Glutamatergic neuron (in vitro differentiated cells): ENCODE data around the gene ZNF276. TPM values are rescaled to one million over a fixed set of nuclear protein-coding genes. Genes with fewer than 3 reads are reported as not detected.

ENCODE experiments used
- DNase-seq: peaks from one replicate; pipeline ENCODE4 v3.0.0; 2022
- H3K27ac Mint-ChIP-seq: one replicate; pipeline ENCODE4 v1.8.0; 2020; ENCODE audit warnings: mild to moderate bottlenecking, mixed read lengths, inconsistent platforms; ENCODE audit not compliant: unreplicated experiment
- H3K27me3 Mint-ChIP-seq: one replicate; pipeline ENCODE4 v1.8.0; 2020; ENCODE audit warnings: mild to moderate bottlenecking, moderate library complexity, mixed read lengths, inconsistent platforms; ENCODE audit not compliant: unreplicated experiment
- H3K36me3 Mint-ChIP-seq: one replicate; pipeline ENCODE4 v1.8.0; 2020; ENCODE audit warnings: mild to moderate bottlenecking, mixed read lengths, inconsistent platforms; ENCODE audit not compliant: unreplicated experiment
- H3K4me1 Mint-ChIP-seq: one replicate; pipeline ENCODE4 v1.8.0; 2020; ENCODE audit warnings: mild to moderate bottlenecking, low read depth, mixed read lengths, inconsistent platforms; ENCODE audit not compliant: unreplicated experiment
- H3K4me3 Mint-ChIP-seq: one replicate; pipeline ENCODE4 v1.8.0; 2020; ENCODE audit warnings: mild to moderate bottlenecking, mixed read lengths, inconsistent platforms; ENCODE audit not compliant: unreplicated experiment
- H3K9me3 Mint-ChIP-seq: one replicate; pipeline ENCODE4 v1.8.0; 2020; ENCODE audit warnings: mild to moderate bottlenecking, moderate library complexity, mixed read lengths, inconsistent platforms; ENCODE audit not compliant: unreplicated experiment
- total RNA-seq: library from RNA; stranded (reverse); fragmentation: NEBNext Ultra II Directional; extraction: Animal tissue kit (Norgen Biotek cat#: 25700); gene quantifications from one replicate; pipeline ENCODE4 v1.2.1, GENCODE V29; 2021; ENCODE audit not compliant: unreplicated experiment
- TF ChIP-seq, protein P1 (sequence below): fragments of 200-600 bp; sonication (generic); IDR thresholded peaks from one replicate; pipeline ENCODE4 v1.5.0; 2021; ENCODE audit not compliant: partially characterized antibody, unreplicated experiment

The ZNF276 gene
- total RNA-seq, 1 donor from 2014 or later = 20.8 TPM

DNA sequence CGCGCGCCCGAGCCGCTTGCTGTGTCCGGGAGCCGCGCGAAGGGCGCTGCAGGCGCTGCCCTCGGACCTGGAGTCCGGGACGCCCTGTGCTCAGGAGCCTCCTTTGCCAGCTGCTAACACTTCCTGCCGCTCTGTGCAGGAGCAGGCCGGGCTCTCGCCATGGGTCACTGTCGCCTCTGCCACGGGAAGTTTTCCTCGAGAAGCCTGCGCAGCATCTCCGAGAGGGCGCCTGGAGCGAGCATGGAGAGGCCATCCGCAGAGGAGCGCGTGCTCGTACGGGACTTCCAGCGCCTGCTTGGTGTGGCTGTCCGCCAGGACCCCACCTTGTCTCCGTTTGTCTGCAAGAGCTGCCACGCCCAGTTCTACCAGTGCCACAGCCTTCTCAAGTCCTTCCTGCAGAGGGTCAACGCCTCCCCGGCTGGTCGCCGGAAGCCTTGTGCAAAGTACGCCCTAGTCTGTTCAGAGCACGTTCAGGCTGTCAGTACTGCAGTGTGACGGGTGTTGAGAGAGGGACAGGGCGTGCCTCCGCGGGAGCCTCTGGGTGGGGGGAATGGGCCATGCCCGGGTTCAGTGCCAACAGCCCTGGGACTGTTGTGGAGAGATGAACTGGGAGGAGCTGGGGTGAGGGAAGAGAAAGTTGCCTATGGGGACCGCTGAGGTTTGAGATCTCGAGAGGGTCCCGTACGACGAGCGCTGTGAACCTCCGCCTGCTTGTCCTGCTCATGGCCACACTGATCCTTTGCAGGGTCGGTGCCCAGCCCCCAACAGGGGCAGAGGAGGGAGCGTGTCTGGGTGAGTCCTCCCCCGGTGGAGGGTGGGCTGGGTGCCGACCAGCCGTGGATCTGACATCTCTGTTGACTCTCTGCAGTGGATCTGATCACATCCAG is 1.3 kb downstream of the ZNF276 start:
- no peaks in the 10 kb centered on the region for H3K36me3 Mint-ChIP-seq
- TF ChIP-seq, protein P1, sequence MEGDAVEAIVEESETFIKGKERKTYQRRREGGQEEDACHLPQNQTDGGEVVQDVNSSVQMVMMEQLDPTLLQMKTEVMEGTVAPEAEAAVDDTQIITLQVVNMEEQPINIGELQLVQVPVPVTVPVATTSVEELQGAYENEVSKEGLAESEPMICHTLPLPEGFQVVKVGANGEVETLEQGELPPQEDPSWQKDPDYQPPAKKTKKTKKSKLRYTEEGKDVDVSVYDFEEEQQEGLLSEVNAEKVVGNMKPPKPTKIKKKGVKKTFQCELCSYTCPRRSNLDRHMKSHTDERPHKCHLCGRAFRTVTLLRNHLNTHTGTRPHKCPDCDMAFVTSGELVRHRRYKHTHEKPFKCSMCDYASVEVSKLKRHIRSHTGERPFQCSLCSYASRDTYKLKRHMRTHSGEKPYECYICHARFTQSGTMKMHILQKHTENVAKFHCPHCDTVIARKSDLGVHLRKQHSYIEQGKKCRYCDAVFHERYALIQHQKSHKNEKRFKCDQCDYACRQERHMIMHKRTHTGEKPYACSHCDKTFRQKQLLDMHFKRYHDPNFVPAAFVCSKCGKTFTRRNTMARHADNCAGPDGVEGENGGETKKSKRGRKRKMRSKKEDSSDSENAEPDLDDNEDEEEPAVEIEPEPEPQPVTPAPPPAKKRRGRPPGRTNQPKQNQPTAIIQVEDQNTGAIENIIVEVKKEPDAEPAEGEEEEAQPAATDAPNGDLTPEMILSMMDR = no peak
- no peak for DNase-seq
- H3K27ac Mint-ChIP-seq = no peak overlapping the region
- H3K27me3 Mint-ChIP-seq = peaks cover 10% of the 10 kb centered on the region
- H3K4me1 Mint-ChIP-seq = peaks cover 2% of the 10 kb centered on the region
- peaks cover 11% of the 10 kb centered on the region for H3K9me3 Mint-ChIP-seq
- H3K4me3 Mint-ChIP-seq = peak overlapping the region; percentile 80

DNA sequence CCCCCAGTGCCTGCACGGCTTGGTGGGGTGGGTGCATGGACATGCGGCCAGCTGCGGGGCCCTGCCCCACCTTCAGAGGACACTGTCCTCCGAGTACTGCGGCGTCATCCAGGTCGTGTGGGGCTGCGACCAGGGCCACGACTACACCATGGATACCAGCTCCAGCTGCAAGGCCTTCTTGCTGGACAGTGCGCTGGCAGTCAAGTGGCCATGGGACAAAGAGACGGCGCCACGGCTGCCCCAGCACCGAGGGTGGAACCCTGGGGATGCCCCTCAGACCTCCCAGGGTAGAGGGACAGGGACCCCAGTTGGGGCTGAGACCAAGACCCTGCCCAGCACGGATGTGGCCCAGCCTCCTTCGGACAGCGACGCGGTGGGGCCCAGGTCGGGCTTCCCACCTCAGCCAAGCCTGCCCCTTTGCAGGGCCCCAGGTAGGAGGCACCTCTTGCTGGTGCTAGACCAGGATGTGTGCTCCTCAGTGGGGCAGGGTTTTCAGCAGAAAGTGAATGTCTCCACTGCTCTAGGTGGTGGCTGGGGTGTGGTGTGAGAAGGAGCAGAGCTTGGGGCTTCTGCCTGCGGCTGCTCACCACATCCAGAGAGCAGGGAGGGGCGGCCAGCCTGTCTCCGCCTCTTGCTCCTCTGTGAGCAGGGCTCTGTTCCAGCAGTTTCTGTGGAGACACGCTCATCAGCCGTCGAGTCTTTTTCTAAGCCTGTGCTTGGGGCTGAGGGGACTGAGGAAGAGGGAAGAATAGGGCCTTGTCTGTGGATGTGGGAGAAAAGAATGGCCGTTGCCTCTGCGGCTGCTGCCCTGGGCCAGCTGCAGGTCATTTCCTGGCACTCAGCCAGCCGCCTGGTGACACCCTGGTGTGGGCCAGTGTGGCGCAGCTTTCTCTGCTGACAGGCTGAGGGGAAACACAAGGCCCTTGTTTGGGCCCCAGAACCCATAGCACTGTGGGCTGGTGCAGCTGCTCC is 2.2 kb downstream of the ZNF276 start:
- no peaks in the 10 kb centered on the region for H3K36me3 Mint-ChIP-seq
- no peak overlapping the region for H3K27ac Mint-ChIP-seq
- no peak for DNase-seq
- peaks cover 7% of the 10 kb centered on the region for H3K9me3 Mint-ChIP-seq
- H3K4me1 Mint-ChIP-seq = no peaks in the 10 kb centered on the region
- peak overlapping the region; percentile 80 for H3K4me3 Mint-ChIP-seq
- H3K27me3 Mint-ChIP-seq = peaks cover 10% of the 10 kb centered on the region
- TF ChIP-seq, protein P1 = no peak

DNA sequence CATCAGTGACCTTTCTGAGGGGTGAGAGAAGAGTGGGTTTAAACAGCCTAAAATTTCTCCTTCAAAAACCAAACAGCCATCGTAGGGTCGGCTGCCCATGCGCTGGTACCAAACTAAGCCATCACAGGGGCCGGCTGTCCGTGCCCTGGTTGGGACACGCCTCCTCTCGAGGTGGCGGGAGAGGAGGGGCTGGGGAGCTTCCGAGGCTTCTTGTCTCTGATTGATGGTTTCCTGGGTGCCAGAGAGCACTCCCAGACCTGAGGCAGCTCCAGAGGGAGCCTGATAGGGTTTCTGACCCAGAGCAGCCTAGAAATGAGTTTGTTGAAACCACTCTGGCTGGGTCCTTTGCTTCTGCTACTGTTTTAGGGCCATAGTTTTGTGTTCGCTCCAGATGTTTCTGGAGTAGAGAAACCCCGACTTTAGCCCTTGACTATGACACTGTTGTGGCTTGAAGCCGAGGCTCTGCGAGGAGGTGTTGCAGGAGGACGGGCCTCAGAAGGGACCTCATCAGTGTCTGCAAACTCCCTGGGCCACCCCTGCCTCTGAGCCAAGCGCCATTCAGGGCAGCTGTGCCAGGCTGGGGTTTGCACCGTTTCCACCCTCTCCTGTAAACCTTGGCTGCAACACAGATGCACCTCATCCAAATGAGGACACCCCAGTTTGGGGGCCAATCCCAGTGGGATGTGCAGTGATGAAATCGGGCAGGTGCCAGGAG is 6.2 kb downstream of the ZNF276 start:
- Mint-ChIP-seq H3K27me3 (peaks cover 12% of the 10 kb centered on the region), H3K4me1 (peaks cover 7% of the 10 kb centered on the region), H3K9me3 (peaks cover 5% of the 10 kb centered on the region), H3K27ac (no peak overlapping the region), H3K4me3 (no peak overlapping the region), H3K36me3 (peaks cover 6% of the 10 kb centered on the region)
- TF ChIP-seq, protein P1 = no peak
- no peak for DNase-seq

DNA sequence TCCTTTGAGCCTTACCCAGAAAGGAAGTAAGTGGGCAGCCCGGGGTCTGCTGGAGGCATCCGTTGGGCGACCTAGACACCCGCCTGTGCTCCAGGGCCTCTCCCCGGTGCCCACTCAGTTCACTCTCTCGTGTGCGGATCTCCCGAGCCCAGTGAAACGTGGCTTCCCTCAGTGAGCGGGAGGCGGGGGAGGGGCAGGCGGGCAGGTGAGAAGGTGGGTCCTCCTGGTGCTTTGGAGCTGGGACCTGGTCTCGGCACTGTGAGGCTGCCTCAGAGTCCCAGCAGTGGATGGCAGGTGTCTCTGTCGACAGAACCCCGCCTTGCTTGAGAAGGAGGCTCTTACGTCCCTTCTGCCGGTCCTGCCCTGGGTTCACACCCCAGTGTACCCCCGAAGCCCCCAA is 8.0 kb downstream of the ZNF276 start:
- TF ChIP-seq, protein P1 = no peak
- no peak overlapping the region for H3K27ac Mint-ChIP-seq
- H3K36me3 Mint-ChIP-seq = peaks cover 6% of the 10 kb centered on the region
- DNase-seq = no peak
- H3K27me3 Mint-ChIP-seq = peaks cover 7% of the 10 kb centered on the region
- peaks cover 7% of the 10 kb centered on the region for H3K4me1 Mint-ChIP-seq
- no peak overlapping the region for H3K4me3 Mint-ChIP-seq
- H3K9me3 Mint-ChIP-seq = peaks cover 5% of the 10 kb centered on the region
